ENCODE results near the gene GLOD5. TPM values are rescaled to one million over a fixed set of nuclear protein-coding genes. Genes with fewer than 3 reads are reported as not detected.

The GLOD5 gene
- total RNA-seq, 1 experiment from 2014 or later = not detected

GRCh38 chrX:48747415-48748016 is 14.0 kb upstream of the GLOD5 start:
- Mint-ChIP-seq H3K27me3 (ENCODE audit: unreplicated experiment) (no peaks in the 10 kb centered on the region), H3K27ac (ENCODE audit: unreplicated experiment) (no peak overlapping the region), H3K36me3 (ENCODE audit: insufficient read depth, unreplicated experiment) (no peaks in the 10 kb centered on the region), H3K9me3 (ENCODE audit: low read depth, unreplicated experiment) (no peaks in the 10 kb centered on the region), H3K4me1 (ENCODE audit: low read depth, unreplicated experiment) (no peaks in the 10 kb centered on the region), H3K4me3 (ENCODE audit: low read depth, unreplicated experiment) (no peak overlapping the region)
- DNase-seq = no peak
- intact Hi-C loops (cut with micrococcal nuclease; ENCODE audit: unreplicated experiment) = no loop called here
- no peak for TF ChIP-seq CTCF (IDR thresholded peaks at IDR 0.05; ENCODE audit: unreplicated experiment)
- BruUV-seq (replicated peaks) = no TSS peak
- CTCF ChIA-PET = no interaction called here

- CTCF ChIA-PET = no interaction called here
- H3K27me3 Mint-ChIP-seq (ENCODE audit: unreplicated experiment) = no peaks in the 10 kb centered on the region
- no peaks in the 10 kb centered on the region for H3K36me3 Mint-ChIP-seq (ENCODE audit: insufficient read depth, unreplicated experiment)
- H3K4me3 Mint-ChIP-seq (ENCODE audit: low read depth, unreplicated experiment) = no peak overlapping the region
- intact Hi-C loops (cut with micrococcal nuclease; ENCODE audit: unreplicated experiment) = no loop called here
- no peak overlapping the region for H3K27ac Mint-ChIP-seq (ENCODE audit: unreplicated experiment)
- DNase-seq = no peak
- H3K9me3 Mint-ChIP-seq (ENCODE audit: low read depth, unreplicated experiment) = no peaks in the 10 kb centered on the region
- TF ChIP-seq CTCF (IDR thresholded peaks at IDR 0.05; ENCODE audit: unreplicated experiment) = no peak
- no peaks in the 10 kb centered on the region for H3K4me1 Mint-ChIP-seq (ENCODE audit: low read depth, unreplicated experiment)
- BruUV-seq (replicated peaks) = no TSS peak
Measured at GRCh38 chrX:48749182-48749581, 12.4 kb upstream of the GLOD5 start.

GRCh38 chrX:48751343-48751742 is 10.2 kb upstream of the GLOD5 start:
- TF ChIP-seq CTCF (IDR thresholded peaks at IDR 0.05; ENCODE audit: unreplicated experiment) = no peak

GRCh38 chrX:48752498-48752897 is 9.0 kb upstream of the GLOD5 start:
- intact Hi-C loops (cut with micrococcal nuclease; ENCODE audit: unreplicated experiment) = no loop called here
- H3K4me3 Mint-ChIP-seq (ENCODE audit: low read depth, unreplicated experiment) = no peak overlapping the region
- peaks cover 10% of the 10 kb centered on the region for H3K4me1 Mint-ChIP-seq (ENCODE audit: low read depth, unreplicated experiment)
- no peaks in the 10 kb centered on the region for H3K27me3 Mint-ChIP-seq (ENCODE audit: unreplicated experiment)
- no peaks in the 10 kb centered on the region for H3K36me3 Mint-ChIP-seq (ENCODE audit: insufficient read depth, unreplicated experiment)
- no peak for DNase-seq
- no peaks in the 10 kb centered on the region for H3K9me3 Mint-ChIP-seq (ENCODE audit: low read depth, unreplicated experiment)
- TF ChIP-seq CTCF (IDR thresholded peaks at IDR 0.05; ENCODE audit: unreplicated experiment) = no peak
- H3K27ac Mint-ChIP-seq (ENCODE audit: unreplicated experiment) = no peak overlapping the region
- CTCF ChIA-PET = no interaction called here
- BruUV-seq (replicated peaks) = no TSS peak

More at GRCh38 chrX:48751343-48751742, 10.2 kb upstream of the GLOD5 start:
- no peaks in the 10 kb centered on the region for H3K27me3 Mint-ChIP-seq (ENCODE audit: unreplicated experiment)
- H3K4me3 Mint-ChIP-seq (ENCODE audit: low read depth, unreplicated experiment) = no peak overlapping the region
- H3K9me3 Mint-ChIP-seq (ENCODE audit: low read depth, unreplicated experiment) = no peaks in the 10 kb centered on the region
- BruUV-seq (replicated peaks) = no TSS peak
- intact Hi-C loops (cut with micrococcal nuclease; ENCODE audit: unreplicated experiment) = no loop called here
- no peak overlapping the region for H3K27ac Mint-ChIP-seq (ENCODE audit: unreplicated experiment)
- CTCF ChIA-PET = no interaction called here
- H3K36me3 Mint-ChIP-seq (ENCODE audit: insufficient read depth, unreplicated experiment) = no peaks in the 10 kb centered on the region
- H3K4me1 Mint-ChIP-seq (ENCODE audit: low read depth, unreplicated experiment) = peaks cover 10% of the 10 kb centered on the region
- no peak for DNase-seq

All from Calu3 (cell line).